A549 (cell line): Measurements from ENCODE around the gene SH2D3A. TPM values are rescaled to one million over a fixed set of nuclear protein-coding genes. Genes with fewer than 3 reads are reported as not detected.

Source experiments
- ATAC-seq, 2 experiments: fragments of 200-7000 bp in 1 of 2; fragments of >200 bp in 1 of 2; cut with Nextera tagmentation in 1 of 2; cut with Tn5 transposase in 1 of 2; 3 replicates each; pipeline versions ENCODE4 v1.8.0 to v1.9.1; 2018 to 2020; ENCODE audit warnings: mild to moderate bottlenecking in 1 of 2, moderate library complexity in 1 of 2
- CTCF ChIA-PET: fragments of 300-600 bp; sonication (Branson Sonifier 250); formaldehyde crosslinking; extraction: SDS; loops from one replicate; lab custom pipeline; 2021; ENCODE audit warnings: antibody characterized with exemption, inconsistent platforms; lab: Yijun Ruan, JAX
- POLR2A ChIA-PET: fragments of 350-600 bp; formaldehyde crosslinking; extraction: SDS; loops from one replicate; lab custom pipeline; 2021; ENCODE audit warnings: antibody characterized with exemption, inconsistent platforms; lab: Yijun Ruan, JAX
- DNase-seq, 2 experiments: peaks; one replicate each; pipeline versions ENCODE4 v3.0.0 to v3.0.0-alpha.2; 2011 to 2016; ENCODE audit warnings: low read depth in 1 of 2, low spot score in 1 of 2
- FAIRE-seq: peaks from 2 replicates; lab custom pipeline; 2011; peaks lifted over from hg19 to GRCh38; lab: Jason Lieb, UNC
- H3K27ac ChIP-seq, 2 experiments: fragments of >200 bp; sonication (Bioruptor Twin); formaldehyde crosslinking; 3 replicates each; pipeline ENCODE4 v1.5.1; 2016 to 2017
- H3K4me1 ChIP-seq: fragments of >200 bp; sonication (Bioruptor Twin); formaldehyde crosslinking; 3 replicates; pipeline ENCODE4 v1.6.1; 2016
- H3K4me2 ChIP-seq: fragments of >200 bp; sonication (Bioruptor Twin); formaldehyde crosslinking; 3 replicates; pipeline ENCODE4 v1.6.1; 2016
- H3K4me3 ChIP-seq: fragments of >200 bp; sonication (Bioruptor Twin); formaldehyde crosslinking; 3 replicates; pipeline ENCODE4 v1.5.1; 2016
- H3K9me3 ChIP-seq: fragments of >200 bp; sonication (Bioruptor Twin); formaldehyde crosslinking; 3 replicates; pipeline ENCODE4 v1.6.1; 2016
- ATOH8 ChIP-seq: fragments of 250-450 bp; sonication (Bioruptor Pico); IDR thresholded peaks from 2 replicates; pipeline ENCODE4 v1.5.0; 2020; ENCODE audit warnings: low read depth, mild to moderate bottlenecking, moderate library complexity
- CEBPB ChIP-seq, 2 experiments: fragments of >200 bp in 1 of 2; sonication (Bioruptor Twin) in 1 of 2; formaldehyde crosslinking in 1 of 2; IDR thresholded peaks; 2 replicates each; pipeline ENCODE4 v1.6.1; 2012 to 2016
- EHF ChIP-seq: fragments of 250-450 bp; sonication (Bioruptor Pico); IDR thresholded peaks from 2 replicates; pipeline ENCODE4 v1.5.0; 2020; ENCODE audit warnings: mild to moderate bottlenecking
- EHMT2 ChIP-seq: fragments of 200-600 bp; sonication (generic); IDR thresholded peaks from 2 replicates; pipeline ENCODE4 v1.6.1; 2016; ENCODE audit warnings: antibody characterized with exemption, low read depth, mild to moderate bottlenecking, moderate library complexity
- ELK1 ChIP-seq: fragments of 150-350 bp; IDR thresholded peaks from 2 replicates; pipeline ENCODE4 v1.6.1; 2014; ENCODE audit warnings: low read depth, mild to moderate bottlenecking, low read length
- EP300 ChIP-seq, 2 experiments: fragments of >200 bp; sonication (Bioruptor Twin); formaldehyde crosslinking; IDR thresholded peaks; 2 replicates in 1 of 2; 3 replicates in 1 of 2; pipeline ENCODE4 v1.6.1; 2016 to 2017
- FOXS1 ChIP-seq: fragments of 250-450 bp; sonication (Bioruptor Pico); IDR thresholded peaks from 2 replicates; pipeline ENCODE4 v1.5.0; 2020; ENCODE audit warnings: mild to moderate bottlenecking, moderate library complexity
- HDAC2 ChIP-seq: fragments of 200-600 bp; sonication (generic); IDR thresholded peaks from 2 replicates; pipeline ENCODE4 v1.6.1; 2016
- HEYL ChIP-seq: fragments of 250-450 bp; sonication (Bioruptor Pico); IDR thresholded peaks from 2 replicates; pipeline ENCODE4 v1.8.0; 2021; ENCODE audit warnings: mild to moderate bottlenecking, moderate library complexity
- HMGXB4 ChIP-seq: fragments of 250-450 bp; sonication (Bioruptor Pico); IDR thresholded peaks from 2 replicates; pipeline ENCODE4 v1.5.0; 2021; ENCODE audit warnings: mild to moderate bottlenecking, moderate library complexity, borderline replicate concordance
- HOXA7 ChIP-seq: fragments of 250-450 bp; sonication (Bioruptor Pico); IDR thresholded peaks from 2 replicates; pipeline ENCODE4 v1.5.0; 2020; ENCODE audit warnings: mild to moderate bottlenecking, moderate library complexity
- HOXB5 ChIP-seq: fragments of 250-450 bp; sonication (Bioruptor Pico); IDR thresholded peaks from 2 replicates; pipeline ENCODE4 v1.5.0; 2020; ENCODE audit warnings: mild to moderate bottlenecking, moderate library complexity
- JUNB ChIP-seq: fragments of >200 bp; sonication (Bioruptor Twin); formaldehyde crosslinking; IDR thresholded peaks from 2 replicates; pipeline ENCODE4 v1.6.1; 2016
- MAFK ChIP-seq: fragments of 450-650 bp; IDR thresholded peaks from 2 replicates; pipeline ENCODE4 v1.6.1; 2014; ENCODE audit not compliant: partially characterized antibody
- MAX ChIP-seq: IDR thresholded peaks from 2 replicates; pipeline ENCODE4 v1.6.1; 2012
- MAZ ChIP-seq: fragments of 150-350 bp; IDR thresholded peaks from 2 replicates; pipeline ENCODE4 v1.6.1; 2014; ENCODE audit warnings: antibody characterized with exemption, low read depth, low read length, borderline replicate concordance
- NFE2L2 ChIP-seq: fragments of 150-350 bp; conservative IDR thresholded peaks from 2 replicates; pipeline ENCODE4 v1.6.1; 2014; ENCODE audit warnings: low read length
- NPAS2 ChIP-seq: fragments of 250-450 bp; sonication (Bioruptor Pico); IDR thresholded peaks from 2 replicates; pipeline ENCODE4 v1.8.0; 2022; ENCODE audit warnings: mild to moderate bottlenecking, moderate library complexity, borderline replicate concordance
- PBX3 ChIP-seq: IDR thresholded peaks from 2 replicates; pipeline ENCODE4 v1.6.1; 2012
- PHF8 ChIP-seq: fragments of 200-600 bp; sonication (generic); IDR thresholded peaks from 2 replicates; pipeline ENCODE4 v1.6.1; 2016; ENCODE audit warnings: low read depth, mild to moderate bottlenecking, antibody characterized with exemption, moderate library complexity, borderline replicate concordance
- POLR2A ChIP-seq: IDR thresholded peaks from 2 replicates; pipeline ENCODE4 v1.6.1; 2012; ENCODE audit warnings: mild to moderate bottlenecking, low read length
- RAD21 ChIP-seq, 2 experiments: fragments of >200 bp in 1 of 2; sonication (Bioruptor Twin) in 1 of 2; formaldehyde crosslinking in 1 of 2; IDR thresholded peaks in 1 of 2; conservative IDR thresholded peaks in 1 of 2; 2 replicates in 1 of 2; 3 replicates in 1 of 2; pipeline ENCODE4 v1.6.1; 2012 to 2018; ENCODE audit warnings: inconsistent platforms in 1 of 2
- RARB ChIP-seq: fragments of 250-450 bp; sonication (Bioruptor Pico); IDR thresholded peaks from 2 replicates; pipeline ENCODE4 v1.8.0; 2021; ENCODE audit warnings: mild to moderate bottlenecking, moderate library complexity
- RFX5 ChIP-seq: fragments of 450-650 bp; IDR thresholded peaks from 2 replicates; pipeline ENCODE4 v1.7.1; 2014; ENCODE audit warnings: antibody characterized with exemption, mild to moderate bottlenecking, moderate library complexity
- RNF2 ChIP-seq: fragments of 200-600 bp; sonication (generic); IDR thresholded peaks from 2 replicates; pipeline ENCODE4 v1.6.1; 2016; ENCODE audit warnings: low read depth, mild to moderate bottlenecking, antibody characterized with exemption, moderate library complexity, borderline replicate concordance
- SREBF2 ChIP-seq: fragments of 450-650 bp; IDR thresholded peaks from 2 replicates; pipeline ENCODE4 v1.6.1; 2014; ENCODE audit warnings: mild to moderate bottlenecking, moderate library complexity
- TFCP2L1 ChIP-seq: fragments of 250-450 bp; sonication (Bioruptor Pico); IDR thresholded peaks from 2 replicates; pipeline ENCODE4 v1.5.0; 2021; ENCODE audit warnings: mild to moderate bottlenecking
- USF2 ChIP-seq: fragments of 450-650 bp; IDR thresholded peaks from 2 replicates; pipeline ENCODE4 v1.6.1; 2014; ENCODE audit warnings: antibody characterized with exemption
- ZNF302 ChIP-seq: fragments of 250-450 bp; sonication (Bioruptor Pico); IDR thresholded peaks from 2 replicates; pipeline ENCODE4 v1.9.0; 2021; ENCODE audit warnings: inconsistent platforms, mild to moderate bottlenecking, moderate library complexity
- WGBS: methylation state at CpG from one replicate; pipeline ENCODE4 v1.1.6; 2017; ENCODE audit errors: missing lambda C conversion rate; 5-methylcytosine and 5-hydroxymethylcytosine counted together
- polyA plus RNA-seq, 4 experiments: library from polyadenylated mRNA; depleted of rRNA in 3 of 4; stranded (reverse); fragments of >200 nt; fragmentation: RNase III in 1 of 4; extraction: RNeasy Plus Mini Kit Qiagen cat#74134 plus additional on column Dnase treatment in 1 of 4; gene quantifications; 2 replicates in 3 of 4; 3 replicates in 1 of 4; pipeline ENCODE4 v1.2.3, GENCODE V29; 2011 to 2017

SH2D3A gene
- polyA plus RNA-seq, 2 of the 4 experiments (the other 2 are of a cell fraction): 6.7 to 10.0 TPM

- H3K4me2 ChIP-seq: peak overlapping the region; percentile 67
- 55% methylated on average over 15 of the region's 15 CpGs for WGBS
- POLR2A ChIA-PET: interaction anchor here (1.0 to 1.3 kb wide), 2 partner anchors 120 to 213 kb away, joined by 3 read pairs; partner anchors contain the start of gene TNFSF9
- no peaks in the 10 kb centered on the region for H3K9me3 ChIP-seq
- H3K4me3 ChIP-seq: peak overlapping the region; percentile 24; the same call in 1 of the 3 replicates
- TF ChIP-seq TFCP2L1 (CRISPR knock-in tag) (no peak), POLR2A (no peak), ELK1 (no peak), PHF8 (no peak), MAX (no peak), USF2 (no peak), PBX3 (no peak), MAFK (no peak), HDAC2 (no peak), NFE2L2 (no peak), RAD21 (conservative IDR thresholded peaks at IDR 0.05 in 1 of 2, IDR thresholded peaks at IDR 0.05 in 1 of 2) (no peak), ATOH8 (CRISPR knock-in tag) (no peak), EHMT2 (no peak), NPAS2 (CRISPR knock-in tag) (no peak), ZNF302 (no peak), HEYL (CRISPR knock-in tag) (no peak), JUNB (no peak)
- TF ChIP-seq, all 56 proteins: peak for 0
- H3K27ac ChIP-seq: peak overlapping the region; percentile 92 to 99
- CTCF ChIA-PET: interaction anchor here (1.0 to 6.3 kb wide), 3 partner anchors 25 to 120 kb away, joined by 4 to 36 read pairs (median 4); no protein-coding TSS in a partner anchor
- DNase-seq (no peak), ATAC-seq (peak; percentile 4 to 12; a peak in 4 of 6 replicates), FAIRE-seq (no peak)
- peaks cover 64% of the 10 kb centered on the region for H3K4me1 ChIP-seq
Observed at GRCh38 chr19:6743714-6744380, 23.4 kb downstream of the SH2D3A start.

GRCh38 chr19:6743066-6743465 lies 24.2 kb downstream of the SH2D3A start:
- no peak overlapping the region for H3K4me3 ChIP-seq
- FAIRE-seq: no peak
- no peaks in the 10 kb centered on the region for H3K9me3 ChIP-seq
- peaks cover 66% of the 10 kb centered on the region for H3K4me1 ChIP-seq
- TF ChIP-seq HOXA7: no peak
- TF ChIP-seq RARB (CRISPR knock-in tag): no peak
- TF ChIP-seq TFCP2L1 (CRISPR knock-in tag): no peak
- TF ChIP-seq RFX5: no peak
- no peak for TF ChIP-seq SREBF2
- no peak for TF ChIP-seq FOXS1 (CRISPR knock-in tag)
- TF ChIP-seq RNF2: no peak
- no peak for TF ChIP-seq EHF
- TF ChIP-seq EP300 (IDR thresholded peaks at IDR 0.05): no peak
- no peak for TF ChIP-seq CEBPB (IDR thresholded peaks at IDR 0.05)
- TF ChIP-seq POLR2A: no peak
- TF ChIP-seq HMGXB4: no peak
- TF ChIP-seq HOXB5 (CRISPR knock-in tag): no peak
- TF ChIP-seq MAX: no peak
- TF ChIP-seq MAZ: no peak
- no peak for TF ChIP-seq ELK1
- H3K27ac ChIP-seq: peak overlapping the region; percentile 92 to 99
- 83% methylated on average over 7 of the region's 7 CpGs for WGBS
- peak overlapping the region; percentile 67 for H3K4me2 ChIP-seq
- POLR2A ChIA-PET: interaction anchor here (1.0 to 1.1 kb wide), 2 partner anchors 12 to 212 kb away, joined by 3 read pairs; partner anchors contain the start of gene TNFSF9
- ATAC-seq: no peak
- no peak for DNase-seq
- CTCF ChIA-PET: interaction anchor here (1.1 to 6.3 kb wide), 3 partner anchors 26 to 226 kb away, joined by 3 to 36 read pairs (median 4); no protein-coding TSS in a partner anchor
